SJSA1 (cell line): Measurements from ENCODE around the gene PDCD11. TPM values are rescaled to one million over a fixed set of nuclear protein-coding genes. Genes with fewer than 3 reads are reported as not detected.

ENCODE experiments used
- DNase-seq, 2 experiments: peaks; one replicate each; pipeline ENCODE4 v3.0.0-alpha.2; 2015 to 2020; ENCODE audit warnings: low spot score in 2 of 2, low read depth in 1 of 2
- H3K27ac ChIP-seq: fragments of 250-450 bp; sonication (Bioruptor Pico); 2 replicates; pipeline ENCODE4 v1.5.1; 2020; ENCODE audit warnings: mild to moderate bottlenecking, moderate library complexity
- H3K27me3 ChIP-seq: fragments of 250-450 bp; sonication (Bioruptor Pico); replicated peaks from 2 replicates; pipeline ENCODE4 v1.5.1; 2020; ENCODE audit warnings: mild to moderate bottlenecking, moderate library complexity
- H3K36me3 ChIP-seq: fragments of 250-450 bp; sonication (Bioruptor Pico); 2 replicates; pipeline ENCODE4 v1.5.1; 2020; ENCODE audit warnings: mild to moderate bottlenecking
- H3K4me1 ChIP-seq: fragments of 250-450 bp; sonication (Bioruptor Pico); replicated peaks from 2 replicates; pipeline ENCODE4 v1.6.1; 2021; ENCODE audit warnings: mild to moderate bottlenecking
- H3K4me3 ChIP-seq: fragments of 250-450 bp; sonication (Bioruptor Pico); 2 replicates; pipeline ENCODE4 v1.5.1; 2020; ENCODE audit warnings: mild to moderate bottlenecking
- H3K9me3 ChIP-seq: fragments of 250-450 bp; sonication (Bioruptor Pico); replicated peaks from 2 replicates; pipeline ENCODE4 v1.5.1; 2020; ENCODE audit warnings: mild to moderate bottlenecking
- total RNA-seq: library from RNA; depleted of rRNA; stranded (reverse); fragments of >200 nt; shearing (Covaris generic); gene quantifications from 2 replicates; pipeline ENCODE4 v1.2.3, GENCODE V29; 2014

Gene PDCD11
- total RNA-seq, 1 experiment from 2014 or later: 25.8 TPM

GRCh38 chr10:103431902-103432301 is 35.5 kb downstream of the PDCD11 start:
- Histone ChIP-seq H3K4me3 (no peak overlapping the region), H3K36me3 (peaks cover 88% of the 10 kb centered on the region), H3K27ac (no peak overlapping the region), H3K4me1 (no peaks in the 10 kb centered on the region), H3K9me3 (no peaks in the 10 kb centered on the region), H3K27me3 (no peaks in the 10 kb centered on the region)
- DNase-seq: no peak

GRCh38 chr10:103433858-103434257 is 37.4 kb downstream of the PDCD11 start:
- Histone ChIP-seq H3K27me3 (no peaks in the 10 kb centered on the region), H3K9me3 (no peaks in the 10 kb centered on the region), H3K36me3 (peaks cover 90% of the 10 kb centered on the region), H3K4me3 (no peak overlapping the region), H3K4me1 (no peaks in the 10 kb centered on the region), H3K27ac (no peak overlapping the region)
- DNase-seq: no peak

GRCh38 chr10:103439776-103440175 is 43.4 kb downstream of the PDCD11 start:
- peaks cover 95% of the 10 kb centered on the region for H3K36me3 ChIP-seq
- H3K4me1 ChIP-seq: no peaks in the 10 kb centered on the region
- H3K9me3 ChIP-seq: no peaks in the 10 kb centered on the region
- H3K4me3 ChIP-seq: no peak overlapping the region
- H3K27ac ChIP-seq: no peak overlapping the region
- no peaks in the 10 kb centered on the region for H3K27me3 ChIP-seq
- DNase-seq: no peak

GRCh38 chr10:103440416-103440815 is 44.0 kb downstream of the PDCD11 start:
- Histone ChIP-seq H3K4me1 (no peaks in the 10 kb centered on the region), H3K27me3 (no peaks in the 10 kb centered on the region), H3K9me3 (no peaks in the 10 kb centered on the region), H3K36me3 (peaks cover 99% of the 10 kb centered on the region), H3K4me3 (no peak overlapping the region), H3K27ac (no peak overlapping the region)
- DNase-seq: no peak

- H3K4me3 ChIP-seq: no peak overlapping the region
- H3K4me1 ChIP-seq: no peaks in the 10 kb centered on the region
- H3K36me3 ChIP-seq: peaks cover 99% of the 10 kb centered on the region
- DNase-seq: no peak
- no peaks in the 10 kb centered on the region for H3K27me3 ChIP-seq
- H3K27ac ChIP-seq: no peak overlapping the region
- no peaks in the 10 kb centered on the region for H3K9me3 ChIP-seq
These were observed 44.8 kb downstream of the PDCD11 start for GRCh38 chr10:103441206-103441605.

- H3K4me3 ChIP-seq: no peak overlapping the region
- peaks cover 95% of the 10 kb centered on the region for H3K36me3 ChIP-seq
- no peaks in the 10 kb centered on the region for H3K4me1 ChIP-seq
- H3K27ac ChIP-seq: no peak overlapping the region
- DNase-seq: no peak
- H3K9me3 ChIP-seq: no peaks in the 10 kb centered on the region
- H3K27me3 ChIP-seq: no peaks in the 10 kb centered on the region
These were observed 45.2 kb downstream of the PDCD11 start for GRCh38 chr10:103441611-103442010.

- Histone ChIP-seq H3K27me3 (no peaks in the 10 kb centered on the region), H3K9me3 (no peaks in the 10 kb centered on the region), H3K36me3 (peaks cover 93% of the 10 kb centered on the region), H3K4me3 (no peak overlapping the region), H3K27ac (no peak overlapping the region), H3K4me1 (no peaks in the 10 kb centered on the region)
- DNase-seq: no peak
These were observed 45.6 kb downstream of the PDCD11 start for GRCh38 chr10:103442031-103442461.

- Histone ChIP-seq H3K4me3 (no peak overlapping the region), H3K36me3 (peaks cover 84% of the 10 kb centered on the region), H3K27me3 (no peaks in the 10 kb centered on the region), H3K27ac (no peak overlapping the region), H3K4me1 (no peaks in the 10 kb centered on the region), H3K9me3 (no peaks in the 10 kb centered on the region)
- DNase-seq: no peak
These were observed 47.2 kb downstream of the PDCD11 start for GRCh38 chr10:103443475-103444185.

GRCh38 chr10:103444478-103444877 is 48.1 kb downstream of the PDCD11 start:
- no peak for DNase-seq
- no peak overlapping the region for H3K27ac ChIP-seq
- H3K4me1 ChIP-seq: no peaks in the 10 kb centered on the region
- H3K27me3 ChIP-seq: no peaks in the 10 kb centered on the region
- H3K9me3 ChIP-seq: no peaks in the 10 kb centered on the region
- peaks cover 77% of the 10 kb centered on the region for H3K36me3 ChIP-seq
- no peak overlapping the region for H3K4me3 ChIP-seq

GRCh38 chr10:103445366-103445765 is 48.9 kb downstream of the PDCD11 start:
- Histone ChIP-seq H3K9me3 (no peaks in the 10 kb centered on the region), H3K27ac (no peak overlapping the region), H3K4me1 (no peaks in the 10 kb centered on the region), H3K27me3 (no peaks in the 10 kb centered on the region), H3K4me3 (no peak overlapping the region), H3K36me3 (peaks cover 68% of the 10 kb centered on the region)
- no peak for DNase-seq

- Histone ChIP-seq H3K9me3 (no peaks in the 10 kb centered on the region), H3K27me3 (no peaks in the 10 kb centered on the region), H3K27ac (no peak overlapping the region), H3K36me3 (peaks cover 62% of the 10 kb centered on the region), H3K4me3 (no peak overlapping the region), H3K4me1 (no peaks in the 10 kb centered on the region)
- no peak for DNase-seq
These were observed 49.5 kb downstream of the PDCD11 start for GRCh38 chr10:103445767-103446567.

- H3K9me3 ChIP-seq: no peaks in the 10 kb centered on the region
- no peaks in the 10 kb centered on the region for H3K27me3 ChIP-seq
- no peaks in the 10 kb centered on the region; the same call in 1 of the 2 replicates for H3K4me1 ChIP-seq
- peaks cover 50% of the 10 kb centered on the region for H3K36me3 ChIP-seq
- no peak overlapping the region for H3K27ac ChIP-seq
- H3K4me3 ChIP-seq: no peak overlapping the region
- no peak for DNase-seq
These were observed 50.8 kb downstream of the PDCD11 start for GRCh38 chr10:103447187-103447586.

- DNase-seq: no peak
- Histone ChIP-seq H3K9me3 (no peaks in the 10 kb centered on the region), H3K27me3 (no peaks in the 10 kb centered on the region), H3K4me1 (no peaks in the 10 kb centered on the region; the same call in 1 of the 2 replicates), H3K4me3 (no peak overlapping the region), H3K27ac (no peak overlapping the region), H3K36me3 (peaks cover 34% of the 10 kb centered on the region)
These were observed 52.3 kb downstream of the PDCD11 start for GRCh38 chr10:103448746-103449145.
